Eye (tissue), 1 donor: ENCODE measurements around the gene CDH23.
A peak's percentile ranks its signal among the peaks of the same experiment; 100 is the strongest.

ENCODE experiments used
- DNase-seq: peaks from one replicate; pipeline ENCODE4 v3.0.0-alpha.2; 2015

Gene CDH23

GRCh38 chr10:71492872-71493271, 96.2 kb downstream of the CDH23 start:
- no peak for DNase-seq

GRCh38 chr10:71493741-71494140, 97.0 kb downstream of the CDH23 start:
- DNase-seq, result no peak

GRCh38 chr10:71494476-71494875, 97.8 kb downstream of the CDH23 start:
- no peak for DNase-seq

GRCh38 chr10:71494980-71495381, 98.3 kb downstream of the CDH23 start:
- DNase-seq, result no peak

- DNase-seq, result no peak
Measured at GRCh38 chr10:71496927-71497762, 100.4 kb downstream of the CDH23 start.

GRCh38 chr10:71497763-71498326, 101.1 kb downstream of the CDH23 start:
- no peak for DNase-seq

GRCh38 chr10:71501402-71501801, 104.7 kb downstream of the CDH23 start:
- peak; percentile 31 for DNase-seq

- peak; percentile 24 for DNase-seq
Measured at GRCh38 chr10:71502190-71502589, 105.5 kb downstream of the CDH23 start.

- no peak for DNase-seq
Measured at GRCh38 chr10:71502851-71503250, 106.1 kb downstream of the CDH23 start.

- DNase-seq, result no peak
Measured at GRCh38 chr10:71504168-71504567, 107.4 kb downstream of the CDH23 start.

GRCh38 chr10:71504570-71504969, 107.8 kb downstream of the CDH23 start:
- no peak for DNase-seq

GRCh38 chr10:71505862-71506261, 109.1 kb downstream of the CDH23 start:
- DNase-seq, result no peak

GRCh38 chr10:71509444-71509843, 112.7 kb downstream of the CDH23 start:
- no peak for DNase-seq

GRCh38 chr10:71511206-71511605, 114.5 kb downstream of the CDH23 start:
- no peak for DNase-seq

- no peak for DNase-seq
Measured at GRCh38 chr10:71512312-71512711, 115.6 kb downstream of the CDH23 start.

- peak; percentile 57 for DNase-seq
Measured at GRCh38 chr10:71512761-71513539, 116.2 kb downstream of the CDH23 start.

GRCh38 chr10:71513540-71513853, 116.8 kb downstream of the CDH23 start:
- DNase-seq, result no peak

- no peak for DNase-seq
Measured at GRCh38 chr10:71513936-71514335, 117.2 kb downstream of the CDH23 start.

GRCh38 chr10:71515531-71516172, 118.9 kb downstream of the CDH23 start:
- DNase-seq, result no peak

GRCh38 chr10:71516890-71517289, 120.2 kb downstream of the CDH23 start:
- peak; percentile 57 for DNase-seq

GRCh38 chr10:71517298-71518169, 120.8 kb downstream of the CDH23 start:
- DNase-seq, result no peak

GRCh38 chr10:71520042-71520441, 123.3 kb downstream of the CDH23 start:
- no peak for DNase-seq
